ENCODE data around the gene CDK14.

The CDK14 gene

DNA sequence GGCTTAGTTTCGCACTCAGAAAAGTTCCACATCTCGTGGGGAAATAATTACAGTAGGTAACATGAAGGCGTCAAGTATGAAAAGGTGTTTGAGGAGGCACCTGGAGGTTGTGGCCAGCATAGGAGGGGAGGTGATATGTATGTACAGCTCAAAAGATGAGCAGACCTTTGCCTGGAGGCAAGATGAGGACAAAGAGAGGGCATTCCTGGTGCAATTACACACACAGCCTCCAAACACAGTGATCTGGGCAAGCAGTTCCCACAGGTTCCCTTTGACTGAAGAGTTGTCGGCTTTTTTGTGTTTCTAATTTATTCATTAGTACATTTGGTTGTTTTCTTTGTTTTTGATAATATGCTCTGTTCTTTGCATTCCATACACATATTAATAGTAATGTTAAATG is 46.9 kb downstream of the CDK14 start:
- DNase-seq: no peak

- DNase-seq: no peak
Measured at GRCh38 chr7:90645784-90646183, 49.7 kb downstream of the CDK14 start.

DNA sequence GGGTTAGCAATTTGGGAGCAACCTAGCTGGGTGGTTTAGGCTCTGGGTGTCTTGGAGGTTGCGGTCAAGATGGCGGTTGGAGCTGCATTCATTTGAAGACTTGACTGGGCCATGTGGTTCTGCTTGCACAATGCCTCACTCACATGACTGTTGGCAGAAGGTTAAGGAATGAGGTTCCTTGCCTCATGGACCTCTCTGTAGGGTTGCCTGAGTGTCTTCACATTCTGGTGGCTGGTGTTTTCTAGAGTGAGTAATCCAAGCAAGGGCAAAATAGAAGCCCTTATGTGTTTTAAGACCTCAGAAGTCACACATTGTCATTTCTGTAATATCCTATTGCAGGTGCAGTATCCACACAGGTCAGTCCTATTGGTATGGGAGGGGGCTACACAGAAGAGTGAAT is 52.0 kb downstream of the CDK14 start:
- DNase-seq: no peak

DNA sequence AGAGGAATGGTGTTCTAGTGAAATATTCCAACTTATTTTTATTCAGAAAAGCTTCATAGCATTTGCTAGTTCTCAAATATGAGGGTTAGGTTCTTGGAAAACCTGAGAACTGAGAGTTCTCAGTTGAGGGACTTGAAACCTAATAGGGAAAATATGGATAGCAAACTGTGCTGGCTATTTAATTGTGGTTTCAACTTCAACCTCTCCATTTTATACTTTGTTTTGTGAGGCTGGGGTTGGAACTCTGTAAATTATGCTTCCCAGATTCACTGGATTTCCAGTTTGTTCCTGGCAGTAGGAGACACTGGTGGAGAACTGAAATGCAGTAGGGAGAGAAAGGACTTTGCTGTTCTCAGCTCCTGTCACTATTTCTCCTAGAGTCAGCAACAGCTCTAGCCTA is 52.7 kb downstream of the CDK14 start:
- no peak for DNase-seq

GRCh38 chr7:90654718-90655427 is 58.8 kb downstream of the CDK14 start:
- no peak for DNase-seq

DNA sequence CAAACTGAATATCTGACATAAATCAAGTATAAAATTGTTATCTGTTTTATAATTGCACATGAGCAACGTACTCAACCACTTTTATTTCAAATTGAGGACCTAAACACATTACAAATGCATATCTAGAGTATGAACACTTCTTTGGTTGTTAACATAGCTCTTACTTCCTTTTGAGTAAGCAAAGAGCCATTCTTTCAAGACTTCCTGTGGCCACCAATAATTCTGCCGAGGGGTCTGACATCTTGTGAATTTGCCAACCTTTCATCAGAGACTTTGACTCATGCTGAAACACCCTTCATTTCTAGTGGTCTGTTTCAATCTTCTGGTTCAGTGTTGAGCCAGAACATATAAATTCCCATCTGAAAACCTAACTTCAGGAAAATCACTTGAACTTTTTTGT is 59.4 kb downstream of the CDK14 start:
- DNase-seq: no peak

- no peak for DNase-seq
Measured at GRCh38 chr7:90657481-90657880, 61.4 kb downstream of the CDK14 start.

- no peak for DNase-seq
Measured at GRCh38 chr7:90660100-90660499, 64.0 kb downstream of the CDK14 start.

GRCh38 chr7:90660819-90661218 is 64.7 kb downstream of the CDK14 start:
- no peak for DNase-seq

DNA sequence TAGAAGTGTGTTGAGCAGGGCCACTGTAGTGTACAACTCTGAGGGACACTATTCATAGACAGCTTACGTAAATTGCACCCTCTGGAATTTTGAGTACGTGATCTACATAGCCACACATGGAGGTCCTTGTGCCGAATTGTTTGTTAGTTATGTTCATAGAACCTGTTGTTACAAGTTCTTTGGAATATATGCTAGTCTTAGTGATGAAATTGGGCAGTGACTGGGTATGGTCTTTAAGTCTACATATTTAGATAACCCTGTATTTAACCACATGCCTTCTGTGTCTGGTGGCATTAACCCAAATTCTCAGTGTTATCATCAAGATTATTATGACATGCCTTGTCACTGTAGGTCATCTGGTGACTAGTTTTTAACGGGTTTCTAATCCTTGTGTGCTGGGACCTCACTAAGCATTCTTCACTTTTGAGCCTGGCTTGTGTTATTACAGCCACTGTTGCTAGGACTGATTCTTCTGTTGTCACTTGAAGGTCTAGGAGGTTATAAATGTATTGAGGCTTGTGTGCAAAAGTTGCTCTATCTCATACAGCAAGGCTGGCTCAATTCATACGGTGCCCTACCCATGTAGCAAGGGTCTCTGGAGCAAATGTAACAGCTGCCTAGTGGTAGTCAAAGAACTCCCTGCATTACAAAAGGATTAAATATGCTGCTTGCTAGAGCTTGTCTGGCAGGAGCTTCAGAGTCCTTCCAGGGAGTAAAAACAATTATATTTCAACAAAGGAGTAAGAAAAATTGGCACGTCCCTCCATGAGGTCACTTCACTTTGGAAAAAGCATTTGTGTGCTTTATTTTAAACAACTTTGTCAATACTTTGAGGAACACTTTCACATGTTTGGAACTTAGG is 65.4 kb downstream of the CDK14 start:
- no peak for DNase-seq

- no peak for DNase-seq
Measured at GRCh38 chr7:90663176-90663575, 67.1 kb downstream of the CDK14 start.

GRCh38 chr7:90666186-90666585 is 70.1 kb downstream of the CDK14 start:
- DNase-seq: no peak

DNA sequence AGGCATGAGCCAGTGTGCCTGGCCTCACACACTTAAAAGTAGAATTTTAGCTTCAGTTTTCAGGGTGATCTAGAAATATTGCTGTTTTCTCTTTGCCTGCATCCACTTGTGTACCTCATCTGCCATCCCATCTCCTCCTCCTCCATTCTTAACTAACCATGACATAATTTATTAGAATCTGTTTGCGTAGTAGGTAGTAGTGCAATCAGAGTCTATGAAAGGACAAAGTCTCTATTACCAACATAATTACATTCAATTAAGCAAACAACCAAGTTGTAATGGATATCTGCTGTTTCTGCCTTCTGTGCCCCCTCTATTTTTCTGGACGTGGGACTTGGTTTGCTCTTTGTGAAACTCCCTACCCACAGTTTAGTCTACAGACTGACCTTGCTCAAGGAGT is 72.9 kb downstream of the CDK14 start:
- no peak for DNase-seq

DNA sequence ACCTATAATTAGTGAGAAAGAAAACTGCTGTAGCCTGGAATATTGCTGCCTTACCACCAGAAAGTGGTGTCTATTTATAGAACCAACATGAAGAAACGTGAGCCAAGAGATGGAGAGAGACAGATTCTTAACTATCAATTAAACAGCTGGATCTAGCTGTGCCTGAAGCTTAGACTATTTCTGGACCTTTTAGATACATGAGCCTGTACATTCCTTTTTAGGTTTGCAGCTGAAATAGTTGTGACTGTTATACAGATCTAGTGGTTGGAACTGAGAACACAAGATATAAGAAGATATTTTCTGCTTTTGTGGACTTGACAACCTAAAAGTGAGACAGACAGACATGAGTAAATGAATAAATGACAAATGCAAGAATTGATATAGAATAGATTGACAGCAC is 73.4 kb downstream of the CDK14 start:
- no peak for DNase-seq

- DNase-seq: no peak
Measured at GRCh38 chr7:90671571-90671970, 75.5 kb downstream of the CDK14 start.

DNA sequence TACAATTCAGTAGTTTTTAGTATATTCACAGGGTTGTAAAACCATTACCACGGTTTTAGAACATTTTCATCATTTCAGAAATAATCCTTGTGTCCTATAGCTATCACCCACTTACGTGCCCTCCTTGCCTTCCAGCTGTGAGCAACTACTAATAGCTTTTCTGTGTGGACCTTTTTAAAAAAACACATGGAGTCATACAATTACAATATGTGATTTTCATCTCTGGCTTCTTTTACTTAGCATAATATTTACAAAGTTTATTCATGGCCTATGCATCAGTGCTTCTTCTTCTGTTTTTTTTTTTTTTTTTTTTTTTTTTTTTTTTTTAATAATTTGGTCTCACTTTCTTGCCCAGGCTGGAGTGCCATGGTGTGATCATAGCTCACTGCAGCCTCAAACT is 76.1 kb downstream of the CDK14 start:
- DNase-seq: no peak

DNA sequence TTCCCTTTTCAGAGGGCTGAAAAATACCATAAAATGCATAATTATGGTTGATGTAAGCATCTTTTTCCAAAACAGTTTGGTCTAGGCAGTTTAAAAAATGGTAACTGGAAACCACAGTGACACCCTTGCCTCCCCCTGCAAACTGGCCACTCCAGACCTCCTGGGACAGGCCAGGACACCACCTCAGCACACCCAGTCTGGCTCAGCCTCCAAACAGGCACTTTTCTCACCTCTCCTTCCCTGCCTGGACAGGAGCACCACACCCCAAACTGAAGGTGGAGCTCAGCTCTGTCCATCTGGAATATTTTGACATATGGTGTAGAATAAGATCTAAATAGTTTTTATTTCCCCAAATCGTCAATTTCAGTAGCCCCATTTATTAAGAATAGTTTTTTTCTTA is 78.5 kb downstream of the CDK14 start:
- no peak for DNase-seq

DNA sequence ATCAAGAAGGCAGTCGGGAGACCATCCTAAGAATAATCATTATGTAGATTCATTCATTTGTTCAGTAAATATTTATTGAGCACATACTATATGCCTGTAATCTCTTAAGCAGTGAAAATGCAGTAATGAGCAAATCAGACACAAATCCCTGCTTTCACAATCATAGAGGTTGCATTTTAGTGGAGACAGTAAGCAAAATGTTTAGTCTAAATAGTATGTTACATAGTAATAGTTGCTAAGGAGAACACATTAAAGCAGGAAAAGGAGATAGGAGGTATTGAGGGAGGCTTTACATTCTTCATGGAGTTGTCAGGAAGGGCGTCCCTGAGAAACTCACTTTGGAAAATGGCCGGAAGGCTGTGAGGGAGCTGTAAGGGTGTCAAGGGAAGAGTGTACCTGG is 79.9 kb downstream of the CDK14 start:
- no peak for DNase-seq

DNA sequence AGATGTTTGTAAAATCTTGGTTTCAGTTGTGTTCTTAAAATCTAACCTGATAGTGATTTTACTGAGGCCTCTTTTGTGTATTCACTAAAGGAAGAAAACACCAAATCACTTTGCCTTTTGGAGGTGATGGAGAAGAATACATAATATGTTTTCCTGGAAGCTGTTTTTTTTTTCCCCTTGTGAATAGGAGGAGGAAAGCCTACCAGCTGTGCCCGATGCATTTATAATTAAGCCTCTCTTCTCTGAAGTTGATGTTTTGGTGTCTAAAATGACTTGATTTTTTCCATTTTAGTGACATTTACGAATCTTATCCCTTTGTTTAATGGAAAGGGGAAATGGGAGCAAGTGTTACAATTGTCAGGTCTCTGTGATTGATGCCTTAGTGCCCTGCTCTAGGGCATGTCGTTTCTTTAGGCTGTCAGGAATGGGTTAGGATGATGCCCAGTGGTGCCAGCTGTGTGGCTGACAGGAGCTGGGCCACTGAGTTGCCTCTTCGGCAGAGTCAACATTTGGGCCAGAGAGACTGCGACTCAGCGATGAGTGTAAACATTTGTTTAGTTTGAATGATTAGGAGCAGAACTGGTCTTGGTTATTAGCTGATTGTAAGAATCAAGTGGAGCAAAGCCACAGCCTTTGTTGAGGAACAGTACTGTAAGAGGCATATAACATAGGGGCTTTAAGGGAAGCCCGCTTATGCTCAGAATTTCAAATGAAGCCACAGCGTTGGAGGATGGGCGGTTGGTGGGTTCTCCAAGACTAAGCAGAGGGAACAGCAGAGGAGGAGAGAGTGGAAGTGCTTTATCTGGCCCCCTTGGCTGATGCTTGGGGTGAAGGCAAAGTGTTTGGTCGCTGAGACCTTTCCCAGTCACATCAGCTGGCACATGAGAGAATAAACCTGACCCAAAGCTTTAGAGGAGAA is 81.6 kb downstream of the CDK14 start:
- no peak for DNase-seq

DNA sequence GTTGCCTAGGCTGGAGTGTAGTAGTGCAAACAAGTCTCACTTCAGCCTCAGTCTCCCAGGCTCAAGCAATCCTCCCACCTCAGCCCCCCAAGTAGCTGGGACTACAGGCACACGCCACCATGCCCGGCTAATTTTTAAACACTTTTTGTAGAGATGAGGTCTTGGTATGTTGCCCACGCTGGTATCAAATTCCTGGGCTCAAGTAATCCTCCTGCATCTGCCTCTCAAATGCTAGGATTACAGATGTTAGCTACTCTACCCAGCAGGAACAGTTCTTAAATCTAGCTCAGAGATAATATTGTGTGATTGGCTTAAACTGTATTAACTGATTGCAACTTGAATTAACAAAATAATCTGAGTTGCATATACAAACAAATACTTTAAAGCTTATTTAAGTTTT is 82.9 kb downstream of the CDK14 start:
- no peak for DNase-seq

DNA sequence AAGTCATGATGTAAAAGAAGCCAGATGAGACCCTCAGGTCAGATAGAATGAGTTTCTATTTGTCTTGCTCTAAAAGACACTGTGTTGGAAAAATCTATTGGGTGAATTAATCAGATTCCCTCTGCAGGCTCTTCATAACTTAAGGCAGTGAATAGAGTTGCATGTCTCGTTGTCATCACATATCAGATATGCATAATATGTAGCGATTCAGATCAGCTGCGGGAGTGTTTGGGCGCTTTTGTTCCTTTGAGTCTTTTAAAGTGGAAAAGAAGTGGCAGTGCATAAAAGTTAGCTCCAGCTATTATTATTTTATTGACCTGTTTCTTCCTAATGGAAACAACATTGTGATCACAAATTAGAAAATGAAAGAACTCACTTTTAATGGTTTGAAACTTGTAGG is 84.4 kb downstream of the CDK14 start:
- DNase-seq: no peak

GRCh38 chr7:90681336-90682022 is 85.4 kb downstream of the CDK14 start:
- no peak for DNase-seq

DNA sequence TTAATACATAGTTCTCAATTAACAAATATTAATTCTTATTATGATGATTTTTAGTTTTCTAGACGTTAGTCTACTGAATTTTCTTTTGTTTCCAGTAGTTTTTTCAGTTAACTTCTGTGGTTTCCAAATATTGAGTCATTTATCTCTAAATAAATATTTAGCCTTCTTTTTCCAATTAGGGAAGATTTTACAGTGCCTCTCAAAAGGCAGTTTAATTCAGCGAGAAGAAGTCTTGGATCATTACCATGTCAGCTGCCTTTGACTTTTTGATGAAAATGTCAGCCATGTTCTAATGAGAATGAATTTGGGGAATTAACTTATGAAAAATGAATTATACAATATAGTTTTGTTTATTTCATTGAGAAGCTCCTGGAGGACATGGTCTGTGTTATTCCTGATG is 90.0 kb downstream of the CDK14 start:
- DNase-seq: no peak

Measured in GOT3 (cell line).